Sigmoid colon (tissue), 7 donors: ENCODE data around the gene PNO1. TPM values are rescaled to one million over a fixed set of nuclear protein-coding genes. Genes with fewer than 3 reads are reported as not detected.
"Not testable (repeated sequence)": the region's sequence is repeated elsewhere in the genome, so short reads cannot be mapped to it uniquely, and the experiment has no call there.

Experiments
- DNase-seq: peaks from one replicate; pipeline ENCODE4 v3.0.0-alpha.2; 2019
- H3K27ac ChIP-seq, 4 donors: fragments of 200-600 bp; sonication (generic); one replicate each; pipeline ENCODE4 v1.5.1; 2016 to 2019; ENCODE audit warnings: mild to moderate bottlenecking in 1 of 4
- H3K27me3 ChIP-seq, 3 donors: fragments of 200-600 bp; sonication (generic); one replicate each; pipeline ENCODE4 v1.5.1; 2019; ENCODE audit warnings: mild to moderate bottlenecking in 1 of 3
- H3K36me3 ChIP-seq, 4 donors: fragments of 200-600 bp; sonication (generic); one replicate each; pipeline ENCODE4 v1.5.1; 2016 to 2019
- H3K4me1 ChIP-seq, 4 donors: fragments of 200-600 bp; sonication (generic); one replicate each; pipeline ENCODE4 v1.5.1; 2017 to 2019
- H3K4me3 ChIP-seq, 4 donors: fragments of 200-600 bp; sonication (generic); one replicate each; pipeline ENCODE4 v1.5.1; 2017 to 2019; ENCODE audit warnings: mild to moderate bottlenecking in 2 of 4, moderate library complexity in 1 of 4
- H3K9me3 ChIP-seq, 4 donors: fragments of 200-600 bp in 3 of 4; sonication (generic) in 3 of 4; one replicate each; pipeline versions ENCODE4 v1.5.1 to v1.6.1; 2013 to 2019
- CTCF ChIP-seq, 4 experiments: fragments of 450-650 bp in 3 of 4; fragments of 200-600 bp in 1 of 4; IDR thresholded peaks; one replicate each; pipeline ENCODE4 v1.5.1; 2016 to 2019; ENCODE audit warnings: antibody characterized with exemption in 4 of 4, mild to moderate bottlenecking in 3 of 4, moderate library complexity in 2 of 4
- EP300 ChIP-seq, 4 donors: sonication (generic); formaldehyde crosslinking; IDR thresholded peaks; one replicate each; pipeline ENCODE4 v1.6.1; 2017; ENCODE audit warnings: antibody characterized with exemption in 4 of 4
- POLR2A ChIP-seq, 2 donors: fragments of 450-650 bp; IDR thresholded peaks; one replicate each; pipeline ENCODE4 v1.6.1; 2016; ENCODE audit warnings: antibody characterized with exemption in 2 of 2, mild to moderate bottlenecking in 2 of 2, moderate library complexity in 2 of 2
- POLR2AphosphoS5 ChIP-seq, 4 donors: sonication (generic); formaldehyde crosslinking; IDR thresholded peaks; one replicate each; pipeline ENCODE4 v1.6.1; 2017; ENCODE audit warnings: antibody characterized with exemption in 4 of 4
- WGBS, 2 donors: extraction: QIAGEN DNeasy Blood & Tissue Kit; methylation state at CpG; one replicate each; pipeline ENCODE4 v1.1.7; 2013; 5-methylcytosine and 5-hydroxymethylcytosine counted together
- intact Hi-C: fragments of 100-400 bp; cut with DNase I; formaldehyde crosslinking; loops from one replicate; pipeline ENCODE4 v1.15.1; 2023
- polyA plus RNA-seq, 3 donors: library from polyadenylated mRNA; stranded (reverse); fragments of 200-250 nt; gene quantifications; one replicate each; pipeline ENCODE4 v1.2.3, GENCODE V29; 2013
- total RNA-seq, 4 donors: library from RNA; depleted of rRNA; stranded (reverse); fragments of >200 nt; gene quantifications; one replicate each; pipeline ENCODE4 v1.1.0, GENCODE V29; 2016
- donor health status: healthy with polysubstance abuse.
- donor health status: Bipolar disorder and iron deficiency.
- donor health status: healthy.

PNO1 gene
- total and polyA plus RNA-seq, 7 donors = 6.0 to 20.7 (median 10.5) TPM

- WGBS, 2 donors = 90 to 94% methylated on average over 4 of the region's 4 CpGs
- H3K27me3 ChIP-seq = no peaks in the 10 kb centered on the region
- intact Hi-C loops = no loop called here
- H3K36me3 ChIP-seq = peaks cover 0 to 71% (median 2%) of the 10 kb centered on the region in 4 donors
- TF ChIP-seq POLR2A (IDR thresholded peaks at IDR 0.05) (no peak), CTCF (IDR thresholded peaks at IDR 0.05) (no peak)
- H3K9me3 ChIP-seq = no peaks in the 10 kb centered on the region
- H3K27ac ChIP-seq = no peak overlapping the region
- no peak overlapping the region for H3K4me3 ChIP-seq
- no peaks in the 10 kb centered on the region for H3K4me1 ChIP-seq
- DNase-seq = no peak
Observed at GRCh38 chr2:68171684-68172083, 14.0 kb downstream of the PNO1 start.

GRCh38 chr2:68172521-68172920, 14.8 kb downstream of the PNO1 start:
- no peak for TF ChIP-seq CTCF (IDR thresholded peaks at IDR 0.05)
- TF ChIP-seq POLR2AphosphoS5 (IDR thresholded peaks at IDR 0.05) = no peak
- no peak for TF ChIP-seq EP300 (IDR thresholded peaks at IDR 0.05)
- TF ChIP-seq POLR2A (IDR thresholded peaks at IDR 0.05) = no peak
- Histone ChIP-seq H3K27me3 (no peaks in the 10 kb centered on the region), H3K4me3 (no peak overlapping the region), H3K4me1 (no peaks in the 10 kb centered on the region), H3K36me3 (peaks cover 0 to 73% (median 2%) of the 10 kb centered on the region in 4 donors), H3K9me3 (no peaks in the 10 kb centered on the region), H3K27ac (no peak overlapping the region)
- no peak for DNase-seq
- intact Hi-C loops = no loop called here
- WGBS, 2 donors = 74 to 77% methylated on average over 2 of the region's 2 CpGs

DNA sequence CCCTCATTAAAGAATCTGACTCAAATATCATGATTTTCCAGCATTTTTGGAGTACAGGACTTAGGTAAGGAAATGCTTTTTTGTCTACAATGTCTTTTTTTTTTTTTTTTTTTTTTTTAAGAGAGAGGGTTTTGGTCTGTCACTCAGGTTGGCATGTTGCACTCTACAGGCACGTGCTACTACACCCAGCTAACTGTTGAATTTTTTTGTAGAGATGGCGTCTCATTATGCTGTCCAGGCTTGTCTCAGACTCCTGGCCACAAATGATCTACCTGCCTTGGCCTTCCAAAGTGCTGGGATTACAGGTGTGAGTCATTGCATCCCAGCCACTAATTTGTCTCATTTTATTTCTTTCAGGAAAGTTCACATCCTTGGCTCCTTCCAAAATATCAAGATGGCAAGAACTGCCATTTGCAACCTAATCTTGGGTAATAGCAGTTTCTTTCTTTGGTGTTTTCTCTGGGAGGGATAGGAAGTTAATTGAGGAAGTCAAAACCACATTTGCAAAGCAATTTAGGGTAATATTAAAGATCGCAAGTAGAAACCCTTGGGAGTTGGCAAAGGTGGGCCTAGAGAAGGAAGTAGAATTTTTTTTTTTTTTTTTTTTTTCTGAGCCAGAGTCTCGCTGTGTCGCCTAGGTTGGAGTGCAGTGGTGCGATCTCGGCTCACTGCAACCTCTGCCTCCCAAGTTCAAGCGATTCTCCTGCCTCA, 15.5 kb downstream of the PNO1 start:
- intact Hi-C loops = no loop called here
- no peaks in the 10 kb centered on the region for H3K9me3 ChIP-seq
- no peaks in the 10 kb centered on the region for H3K27me3 ChIP-seq
- WGBS, 2 donors = 69 to 92% methylated on average over 8 of the region's 8 CpGs
- H3K4me1 ChIP-seq = no peaks in the 10 kb centered on the region
- TF ChIP-seq EP300 (IDR thresholded peaks at IDR 0.05) = no peak
- TF ChIP-seq POLR2A (IDR thresholded peaks at IDR 0.05) = no peak
- no peak for TF ChIP-seq CTCF (IDR thresholded peaks at IDR 0.05)
- no peak for TF ChIP-seq POLR2AphosphoS5 (IDR thresholded peaks at IDR 0.05)
- H3K36me3 ChIP-seq = peaks cover 0 to 79% (median 0%) of the 10 kb centered on the region in 4 donors
- no peak overlapping the region for H3K27ac ChIP-seq
- H3K4me3 ChIP-seq = no peak overlapping the region
- DNase-seq = no peak

DNA sequence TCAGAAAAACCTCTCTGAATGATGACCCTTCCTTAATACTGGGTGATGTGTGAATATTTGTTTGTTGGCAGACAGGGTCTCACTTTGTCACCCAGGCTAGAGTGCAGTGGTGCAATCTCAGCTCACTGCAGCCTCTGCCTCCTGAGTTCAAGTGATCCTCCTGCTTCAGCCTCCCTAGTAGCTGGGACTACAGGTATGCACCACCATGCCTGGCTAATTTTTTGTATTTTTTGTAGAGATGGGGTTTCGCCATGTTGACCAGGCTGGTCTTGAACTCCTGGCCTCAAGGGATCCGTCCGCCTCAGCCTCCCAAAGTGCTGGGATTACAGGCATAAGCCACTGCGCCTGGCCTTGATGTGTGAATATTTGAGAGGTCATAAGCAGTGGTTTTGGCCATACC, 17.5 kb downstream of the PNO1 start:
- H3K27ac ChIP-seq, DNase-seq, H3K4me3 ChIP-seq, intact Hi-C loops, H3K9me3 ChIP-seq, H3K4me1 ChIP-seq, H3K27me3 ChIP-seq: not testable (repeated sequence)
- 98 to 99% methylated on average over 4 of the region's 4 CpGs for WGBS, 2 donors
- peaks cover 0 to 70% (median 0%) of the 10 kb centered on the region in 4 donors for H3K36me3 ChIP-seq

- no peaks in the 10 kb centered on the region for H3K4me1 ChIP-seq
- intact Hi-C loops = no loop called here
- H3K9me3 ChIP-seq = no peaks in the 10 kb centered on the region
- peaks cover 0 to 66% (median 0%) of the 10 kb centered on the region in 4 donors for H3K36me3 ChIP-seq
- no peaks in the 10 kb centered on the region for H3K27me3 ChIP-seq
- no peak for TF ChIP-seq CTCF (IDR thresholded peaks at IDR 0.05)
- no peak for TF ChIP-seq POLR2AphosphoS5 (IDR thresholded peaks at IDR 0.05)
- no peak for TF ChIP-seq EP300 (IDR thresholded peaks at IDR 0.05)
- no peak for TF ChIP-seq POLR2A (IDR thresholded peaks at IDR 0.05)
- H3K27ac ChIP-seq = no peak overlapping the region
- DNase-seq = no peak
- 69 to 71% methylated on average over 7 of the region's 7 CpGs for WGBS, 2 donors
- no peak overlapping the region for H3K4me3 ChIP-seq
Observed at GRCh38 chr2:68176657-68177056, 19.0 kb downstream of the PNO1 start.
